Activated CD8-positive, alpha-beta memory T cell treated with anti-CD3 and anti-CD28 coated beads for 24 hours (primary cell): ENCODE data around the gene MAP3K19.
"Not testable (repeated sequence)": the region's sequence is repeated elsewhere in the genome, so short reads cannot be mapped to it uniquely, and the experiment has no call there.

Source experiments
- DNase-seq: peaks from one replicate; pipeline ENCODE4 v3.0.0-alpha.2; 2020

The MAP3K19 gene

GRCh38 chr2:135052042-135052876 lies 5.0 kb upstream of the MAP3K19 start, which contains the start of gene RAB3GAP1:
Gene RAB3GAP1 (plus strand): TSS chr2:135052292. CDS start chr2:135052308, 16 bp downstream.
- peak; percentile 92 for DNase-seq

GRCh38 chr2:135050684-135051083 lies 3.4 kb upstream of the MAP3K19 start:
- no peak for DNase-seq

- no peak for DNase-seq
Observed at GRCh38 chr2:135050132-135050531, 2.9 kb upstream of the MAP3K19 start.

- DNase-seq: no peak
Observed at GRCh38 chr2:135048122-135048521, 875 bp upstream of the MAP3K19 start.

- no peak for DNase-seq
Observed at GRCh38 chr2:135043345-135043744, 3.9 kb downstream of the MAP3K19 start.

GRCh38 chr2:135037831-135038230 lies 9.4 kb downstream of the MAP3K19 start:
- DNase-seq: no peak

GRCh38 chr2:135033216-135033615 lies 14.0 kb downstream of the MAP3K19 start:
- not testable (repeated sequence) for DNase-seq

GRCh38 chr2:135030826-135031225 lies 16.4 kb downstream of the MAP3K19 start:
- DNase-seq: no peak

- DNase-seq: no peak
Observed at GRCh38 chr2:135029481-135030134, 17.6 kb downstream of the MAP3K19 start.

- DNase-seq: no peak
Observed at GRCh38 chr2:135023886-135024485, 23.3 kb downstream of the MAP3K19 start.

GRCh38 chr2:135022952-135023880 lies 24.0 kb downstream of the MAP3K19 start:
- DNase-seq: no peak

GRCh38 chr2:135021618-135022017 lies 25.6 kb downstream of the MAP3K19 start:
- DNase-seq: no peak

GRCh38 chr2:135011633-135012032 lies 35.6 kb downstream of the MAP3K19 start:
- DNase-seq: no peak

- no peak for DNase-seq
Observed at GRCh38 chr2:135010200-135010942, 36.9 kb downstream of the MAP3K19 start.

GRCh38 chr2:135009339-135009738 lies 37.9 kb downstream of the MAP3K19 start:
- DNase-seq: no peak

GRCh38 chr2:135005753-135006152 lies 41.5 kb downstream of the MAP3K19 start:
- DNase-seq: no peak

GRCh38 chr2:135004005-135004746 lies 43.1 kb downstream of the MAP3K19 start:
- DNase-seq: peak; percentile 87

- no peak for DNase-seq
Observed at GRCh38 chr2:135002836-135003235, 44.4 kb downstream of the MAP3K19 start.

GRCh38 chr2:134999521-134999920 lies 47.7 kb downstream of the MAP3K19 start:
- no peak for DNase-seq

- DNase-seq: no peak
Observed at GRCh38 chr2:134988994-134989605, 58.1 kb downstream of the MAP3K19 start.

- no peak for DNase-seq
Observed at GRCh38 chr2:134985061-134985460, 62.2 kb downstream of the MAP3K19 start.
